GM12892 (cell line): ENCODE data around the gene MTUS2.

ENCODE experiments used
- POLR2A ChIP-seq: IDR thresholded peaks from 2 replicates; pipeline ENCODE4 v1.6.1; 2011; ENCODE audit warnings: low read depth, low read length, control low read depth
- TAF1 ChIP-seq: IDR thresholded peaks from 2 replicates; pipeline ENCODE4 v1.6.1; 2011; ENCODE audit warnings: low read depth, mild to moderate bottlenecking, control low read depth, low read length, borderline replicate concordance

DNA sequence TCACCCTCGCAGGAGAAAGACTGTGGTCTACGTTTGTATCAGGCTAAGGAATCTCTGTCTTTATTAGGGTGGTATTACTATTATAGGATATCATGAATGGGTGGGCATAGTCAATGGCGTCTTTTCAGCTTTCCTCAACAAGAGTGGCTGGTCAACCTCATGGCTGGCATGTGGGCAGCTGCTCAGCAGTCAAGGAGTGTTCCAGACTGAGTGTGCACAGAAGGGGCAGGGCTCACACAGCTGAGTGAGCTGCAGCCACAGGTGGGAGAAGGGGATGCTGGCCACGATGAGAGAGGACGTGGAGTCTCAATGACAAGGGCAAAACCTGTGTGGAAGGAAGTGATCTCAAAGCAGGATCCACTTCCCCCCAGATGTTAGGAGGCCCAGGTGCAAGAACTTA, 720.7 kb downstream of the MTUS2 start:
- no peak for TF ChIP-seq POLR2A
- TF ChIP-seq TAF1 = no peak
